NCI-H128 (cell line): ENCODE measurements around the gene MZB1.
"Not testable (repeated sequence)": the region's sequence is repeated elsewhere in the genome, so short reads cannot be mapped to it uniquely, and the experiment has no call there.

Experiments used
- DNase-seq: peaks from one replicate; lab custom pipeline; 2025; ENCODE audit not compliant: unreplicated experiment; lab: John Stamatoyannopoulos, UW

Gene MZB1

DNA sequence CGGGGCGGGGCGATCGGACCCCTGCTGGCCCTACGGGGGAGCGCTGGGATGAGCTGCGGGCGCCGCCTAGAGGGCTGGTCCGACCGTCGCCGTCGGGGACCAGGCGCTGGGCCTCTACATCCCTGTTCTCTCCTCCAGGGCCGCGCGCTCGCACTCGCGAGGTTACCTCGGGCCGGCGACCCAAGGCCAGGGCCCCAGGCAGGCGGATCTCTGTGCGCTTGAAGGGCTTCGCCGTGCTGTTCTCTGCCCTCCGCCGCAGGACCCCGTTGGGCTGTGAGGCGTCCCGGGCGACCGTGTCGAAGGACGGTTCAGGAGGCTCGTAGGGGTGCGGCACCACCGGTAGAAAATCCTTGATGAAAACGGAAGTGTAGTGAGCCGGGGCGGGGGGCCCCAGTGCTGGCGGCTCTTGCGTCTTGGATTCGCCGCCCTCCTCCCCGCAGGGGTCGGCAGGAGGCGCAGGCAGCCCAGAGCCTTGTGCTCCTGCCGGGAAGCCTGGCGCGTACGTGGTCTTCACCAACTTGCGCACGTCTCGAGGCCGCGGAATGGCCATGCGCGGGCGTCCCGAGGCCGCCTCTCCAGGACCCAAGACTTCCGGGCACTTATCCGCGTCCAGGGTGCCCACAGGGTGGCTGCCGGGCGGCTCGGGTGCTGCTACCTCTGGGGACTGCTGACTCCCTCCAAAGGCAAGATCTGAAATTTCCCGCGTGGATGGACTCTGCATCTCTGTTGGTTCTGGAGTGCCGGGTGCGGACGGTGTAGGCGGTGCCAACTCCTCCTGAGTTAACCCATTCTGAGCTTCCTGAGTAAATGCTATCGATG is 3.2 kb upstream of the MZB1 start:
- DNase-seq = no peak

DNA sequence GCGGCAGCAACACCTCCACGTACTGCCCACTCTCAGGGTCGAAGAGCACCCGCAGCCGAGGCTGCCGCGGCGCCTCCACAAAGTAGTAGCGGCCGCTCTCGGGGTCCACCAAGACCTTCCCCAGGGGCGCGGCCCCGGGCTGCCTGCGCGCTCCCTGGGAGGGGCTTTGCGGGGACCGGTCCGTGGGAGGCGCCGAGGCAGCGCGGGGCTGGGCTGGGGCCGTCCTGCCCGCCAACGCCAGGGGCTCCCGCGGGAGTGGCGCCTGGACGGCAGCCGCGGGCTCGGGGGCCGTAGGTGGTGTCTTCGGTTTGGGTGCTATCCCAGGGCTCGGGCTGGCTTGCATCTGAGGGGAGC is 2.6 kb upstream of the MZB1 start:
- no peak for DNase-seq

DNA sequence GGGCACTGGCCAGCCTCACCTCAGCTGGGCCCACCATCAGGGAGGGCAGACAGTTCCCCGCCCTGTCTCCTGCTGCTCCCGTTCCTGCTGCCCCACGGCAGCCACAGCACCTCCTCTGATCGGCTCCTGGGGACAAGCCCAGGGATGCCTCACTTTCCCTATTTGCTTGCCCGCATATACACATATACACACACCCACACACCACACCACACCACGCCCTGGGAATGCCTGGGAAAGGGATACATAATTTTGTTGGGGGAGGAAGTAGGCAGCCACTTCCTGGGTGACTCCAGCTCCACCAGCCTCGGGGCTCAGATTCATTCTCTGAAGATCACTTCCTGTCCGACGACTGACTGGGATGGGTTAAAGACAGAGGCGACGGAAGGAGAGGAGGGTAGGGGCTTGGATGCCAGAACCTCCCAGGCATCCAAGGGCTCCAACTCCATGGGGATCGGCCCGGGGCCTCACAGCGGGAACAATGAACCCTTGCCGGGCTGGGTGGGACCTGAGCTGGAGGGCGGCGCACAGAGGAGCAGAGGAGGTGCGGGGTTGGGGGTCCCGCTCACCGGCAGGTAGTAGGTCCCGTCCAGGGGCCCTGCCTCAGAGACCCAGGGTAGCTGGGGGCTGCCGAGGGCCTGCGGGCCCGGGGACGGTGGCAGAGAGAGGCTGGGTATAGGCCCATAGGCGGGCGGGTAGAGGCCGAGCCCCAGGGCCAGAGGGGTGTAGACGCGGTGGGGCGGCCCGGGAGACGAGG is 2.0 kb upstream of the MZB1 start:
- DNase-seq = no peak

DNA sequence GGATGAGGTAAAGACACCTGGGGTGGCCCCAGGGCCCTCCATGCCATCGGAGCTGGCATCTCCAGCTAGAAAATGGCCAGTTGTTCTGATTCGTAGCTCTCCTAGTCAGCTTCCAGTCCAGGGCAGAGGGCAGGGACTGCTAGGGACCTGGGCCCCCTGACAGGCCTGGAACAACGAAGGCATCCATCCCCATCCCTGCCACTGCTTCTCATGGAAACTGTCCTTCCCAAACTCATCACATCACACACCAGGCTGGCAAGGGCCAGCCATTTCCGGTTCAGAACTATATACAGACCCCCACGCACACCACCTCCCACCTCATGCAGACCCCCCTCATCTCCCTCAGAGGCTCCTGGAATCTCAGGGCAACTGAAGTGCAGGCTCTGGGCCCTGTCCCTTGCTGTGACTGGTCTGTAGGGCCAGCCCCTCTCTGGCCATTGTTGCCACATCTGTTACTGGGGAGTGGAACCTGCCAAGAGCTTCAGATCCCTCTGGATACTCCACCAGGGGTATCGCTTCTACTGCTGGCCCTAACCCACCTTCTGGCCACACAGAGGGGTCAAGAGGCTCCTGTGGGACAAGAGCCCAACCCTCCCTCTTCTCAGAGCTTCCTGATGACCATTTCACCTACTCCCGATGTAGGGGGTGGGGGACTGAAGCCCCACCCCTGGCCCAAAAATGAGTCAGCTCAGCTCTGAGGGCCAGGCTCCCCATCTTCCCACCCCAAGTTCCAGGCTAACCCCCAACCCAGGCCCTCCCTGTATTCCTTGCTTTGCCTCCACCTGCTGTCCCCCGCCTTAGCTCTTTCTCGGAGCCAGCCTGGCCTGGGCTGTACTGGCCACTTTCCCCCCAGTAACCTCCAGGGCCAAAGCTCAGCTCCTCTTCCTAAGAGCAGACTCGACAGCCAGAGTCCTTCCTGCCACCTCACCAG is 1.2 kb upstream of the MZB1 start:
- DNase-seq = no peak

DNA sequence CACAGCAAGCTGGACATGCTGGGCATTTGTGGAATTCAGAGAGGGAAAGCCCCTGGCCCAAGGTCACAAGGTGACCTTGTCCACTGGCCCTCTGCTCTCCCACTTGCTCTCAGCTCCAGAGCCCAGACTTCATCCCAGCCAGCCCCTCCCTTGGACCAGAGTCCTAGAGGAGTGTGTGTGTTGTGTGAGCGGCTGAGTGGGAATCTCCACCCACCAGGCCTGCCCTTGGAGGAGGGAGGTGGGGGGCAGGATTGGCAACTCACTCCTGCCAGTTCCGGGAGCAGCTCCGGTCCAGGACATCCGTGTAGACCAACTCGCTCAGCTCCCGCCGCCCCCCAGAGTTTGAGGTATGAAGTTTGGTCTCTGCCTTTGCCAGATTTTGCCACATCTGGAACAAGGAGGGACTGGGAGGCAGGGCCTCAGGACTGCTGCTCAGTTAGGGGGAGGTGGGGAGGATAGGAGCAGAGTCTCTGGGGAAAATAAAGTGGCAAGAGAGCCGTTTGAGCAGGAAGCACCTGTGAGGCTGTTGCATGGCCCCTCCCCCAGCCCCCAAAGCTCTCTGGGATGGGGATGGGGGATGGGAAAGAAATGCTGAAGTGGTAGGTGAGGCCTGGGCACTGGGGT is 1.4 kb downstream of the MZB1 start:
- DNase-seq = no peak

DNA sequence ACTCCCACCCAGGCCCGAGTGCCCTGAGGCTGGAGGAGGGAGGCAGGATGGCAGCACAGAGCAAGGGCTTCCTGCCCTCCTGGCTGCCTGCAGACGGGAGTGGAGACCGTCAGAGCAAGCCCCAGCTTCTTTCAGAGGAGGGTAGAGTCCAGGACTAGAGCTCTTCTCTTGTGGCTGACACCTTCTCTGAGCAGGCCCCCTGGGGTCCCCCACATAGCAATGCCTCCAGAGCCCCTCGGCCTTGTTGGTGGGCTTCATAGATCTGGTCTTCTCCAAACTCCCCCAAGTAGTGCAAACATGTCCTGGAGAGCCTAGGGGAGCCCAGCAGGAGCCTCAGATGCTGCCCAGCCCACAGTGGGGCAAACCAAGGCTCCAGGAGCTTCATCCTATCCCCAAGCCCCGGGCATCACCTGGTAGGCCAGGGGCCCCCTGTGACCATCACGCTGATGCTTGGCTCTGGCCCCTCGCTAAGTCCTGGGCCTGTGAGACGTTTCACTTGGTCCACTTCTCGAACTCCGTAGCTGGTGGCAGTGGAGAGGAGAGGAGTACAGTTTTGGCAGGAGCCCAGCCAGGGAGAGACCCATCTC is 2.0 kb downstream of the MZB1 start:
- no peak for DNase-seq

DNA sequence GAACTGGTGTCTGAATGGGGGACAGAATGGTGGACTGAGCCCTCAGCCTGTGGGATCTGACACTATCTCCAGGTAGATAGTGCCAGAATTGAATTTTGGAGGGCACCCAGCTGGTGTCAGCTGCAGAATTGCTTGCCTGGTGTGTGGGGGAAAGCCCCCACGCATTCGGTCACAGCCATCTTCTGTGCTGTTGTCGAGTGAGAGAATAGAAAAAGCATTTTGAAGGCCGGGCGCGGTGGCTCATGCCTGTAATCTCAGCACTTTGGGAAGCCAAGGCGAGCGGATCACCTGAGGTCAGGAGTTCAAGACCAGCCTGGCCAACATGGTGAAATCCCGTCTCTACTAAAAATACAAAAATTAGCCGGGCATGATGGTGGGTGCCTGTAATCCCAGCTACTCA is 2.8 kb downstream of the MZB1 start:
- not testable (repeated sequence) for DNase-seq

DNA sequence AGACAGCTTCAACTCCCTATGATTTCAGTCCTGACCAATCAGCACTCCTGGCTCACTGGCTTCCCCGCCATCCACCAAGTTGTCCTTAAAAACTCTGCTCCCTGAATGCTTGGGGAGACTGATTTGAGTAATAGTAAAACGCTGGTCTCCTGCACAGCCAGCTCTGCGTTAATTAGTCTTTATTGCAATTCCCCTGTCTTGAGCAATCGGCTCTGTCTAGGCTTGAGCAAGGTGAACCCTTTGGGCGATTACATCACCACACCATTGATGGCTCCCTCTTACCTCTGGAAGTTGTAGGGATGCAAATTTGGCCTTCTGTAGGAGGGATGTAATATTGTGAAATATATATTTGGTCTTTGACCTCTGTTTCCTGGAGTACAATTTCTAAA is 3.7 kb downstream of the MZB1 start:
- no peak for DNase-seq

DNA sequence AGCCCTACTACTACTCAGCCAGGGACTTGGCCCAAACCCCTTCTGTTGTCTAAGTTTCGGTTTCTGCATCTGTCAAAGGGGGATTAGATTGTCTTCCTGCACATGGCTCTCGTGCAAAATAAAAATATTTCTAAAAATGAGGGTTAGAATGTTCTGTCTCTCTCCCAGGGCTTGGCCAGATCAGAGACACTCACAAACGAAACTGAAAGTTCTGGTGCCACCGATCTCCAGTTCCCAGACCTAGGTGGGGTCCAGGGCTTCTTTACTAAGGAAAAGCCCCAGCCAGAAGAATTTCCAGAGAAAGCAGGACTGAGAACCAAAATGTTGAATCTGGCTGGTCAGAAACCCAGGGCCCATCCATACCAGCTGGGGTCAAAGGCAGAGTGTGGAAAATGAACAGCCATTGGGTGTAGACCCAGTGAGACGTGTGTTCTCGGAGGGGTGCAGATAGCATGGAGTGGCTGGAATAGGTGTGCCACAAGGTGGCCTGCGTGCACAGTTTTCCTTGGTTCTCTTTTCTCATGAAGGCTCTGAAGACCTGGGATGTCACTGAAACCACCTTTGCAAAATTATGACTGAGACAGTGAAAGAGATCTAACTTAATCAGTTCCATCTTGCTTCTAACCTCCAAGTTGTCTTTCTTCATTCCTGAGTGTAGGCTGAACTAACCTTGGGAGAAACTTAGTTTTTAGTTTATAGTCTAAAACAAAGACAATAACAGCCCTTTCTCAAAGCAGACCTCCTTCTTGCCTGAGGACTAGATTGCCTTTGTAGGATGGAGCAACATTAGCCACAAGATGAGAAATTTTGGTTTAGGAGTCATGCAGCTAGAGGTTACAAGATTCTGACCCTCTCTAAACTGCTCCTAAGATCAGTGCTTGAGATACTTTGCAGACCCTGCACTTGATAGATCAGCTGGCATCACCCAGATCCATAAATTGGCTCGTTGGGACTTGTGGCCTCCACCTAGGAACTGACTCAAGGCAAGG is 4.4 kb downstream of the MZB1 start:
- DNase-seq = no peak

DNA sequence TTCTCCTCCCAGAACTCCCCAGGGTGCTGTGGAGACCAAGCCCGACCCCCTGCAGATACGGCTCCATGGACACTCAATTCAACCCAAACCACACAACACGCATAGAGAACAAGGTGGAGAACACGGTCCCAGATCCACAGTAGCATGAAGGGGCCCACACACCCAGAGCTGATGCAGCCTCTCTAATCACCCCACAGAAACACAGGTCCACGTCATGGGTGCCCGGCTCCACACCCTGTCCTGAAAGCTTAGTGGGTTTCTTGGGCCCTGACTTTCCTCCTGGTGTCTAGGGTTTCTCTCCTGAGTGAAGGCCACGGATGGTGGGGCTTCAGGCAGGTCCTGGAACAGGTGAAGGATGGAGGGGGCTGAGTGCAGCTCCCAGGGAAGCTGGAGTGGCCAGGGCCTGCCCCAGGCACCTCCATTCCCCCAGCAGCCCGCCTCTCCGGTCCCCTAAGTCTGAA is 5.1 kb downstream of the MZB1 start:
- DNase-seq = no peak

DNA sequence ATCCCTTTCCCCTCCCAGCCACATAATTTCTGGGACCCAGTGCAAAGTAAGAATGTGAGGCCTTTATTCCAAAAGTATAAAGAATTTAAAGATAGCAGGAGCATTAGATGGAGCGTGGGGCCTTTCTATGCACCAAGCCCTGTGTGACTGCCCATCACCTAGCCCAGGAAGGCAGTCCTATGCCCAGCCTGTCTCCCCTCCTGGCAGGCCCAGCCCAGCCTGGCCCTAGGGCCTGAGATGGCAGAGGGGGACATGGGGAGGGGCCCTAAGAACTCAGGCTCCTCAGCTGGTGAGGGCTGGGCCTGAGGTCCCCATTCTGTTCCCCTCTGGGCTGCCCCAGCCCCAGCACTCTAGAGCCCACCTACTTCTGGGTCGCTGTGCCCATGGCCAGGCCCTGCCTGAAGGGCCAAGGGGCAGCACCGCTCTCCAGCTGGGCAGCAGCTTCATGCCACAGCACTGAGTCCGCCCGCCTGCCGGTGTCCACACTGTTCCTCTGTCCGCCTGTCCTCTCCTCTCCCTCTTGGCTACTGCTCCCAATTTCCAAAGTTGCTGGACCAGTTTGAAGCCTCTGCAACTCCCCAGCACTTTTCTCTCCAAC is 5.6 kb downstream of the MZB1 start:
- no peak for DNase-seq

DNA sequence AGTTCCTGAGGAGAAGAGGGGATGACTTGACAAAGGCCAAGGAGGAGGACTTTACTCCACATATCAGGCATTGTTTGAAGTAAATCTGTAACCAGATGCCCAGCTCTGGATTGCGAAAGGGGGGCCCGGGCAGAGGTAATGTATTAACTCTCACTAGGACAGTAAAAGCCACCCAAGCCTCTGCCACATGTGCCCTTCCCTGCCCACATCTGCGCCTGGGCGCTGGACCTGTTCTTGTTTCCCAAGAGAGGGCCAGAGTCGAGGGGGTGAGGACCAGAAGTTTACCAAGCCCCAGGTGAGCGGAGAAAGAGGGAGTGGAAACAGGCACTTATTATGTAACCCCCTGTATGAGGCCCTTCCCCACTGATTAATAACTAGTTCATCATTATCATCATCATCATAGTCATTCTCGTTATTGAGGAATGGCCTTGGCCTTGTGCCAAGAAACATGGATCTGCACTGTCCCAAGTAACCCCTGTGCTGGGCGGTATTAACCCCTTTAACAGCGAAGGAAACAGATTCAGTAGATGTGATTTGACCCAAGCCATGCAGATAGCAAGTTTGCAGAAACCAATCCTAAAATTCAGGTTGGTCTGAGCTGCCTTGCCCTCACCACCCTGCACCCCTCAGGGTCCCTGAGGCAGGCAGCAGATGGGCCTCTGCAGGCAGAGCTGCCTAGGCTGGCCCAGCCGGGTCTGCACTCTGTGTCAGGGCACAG is 6.3 kb downstream of the MZB1 start, which contains the start of gene SLC23A1:
SLC23A1 (minus strand) TSS at position 23 of the 718 bp plus-strand sequence. CDS start 44 bp downstream, outside the sequence.
- DNase-seq = no peak

DNA sequence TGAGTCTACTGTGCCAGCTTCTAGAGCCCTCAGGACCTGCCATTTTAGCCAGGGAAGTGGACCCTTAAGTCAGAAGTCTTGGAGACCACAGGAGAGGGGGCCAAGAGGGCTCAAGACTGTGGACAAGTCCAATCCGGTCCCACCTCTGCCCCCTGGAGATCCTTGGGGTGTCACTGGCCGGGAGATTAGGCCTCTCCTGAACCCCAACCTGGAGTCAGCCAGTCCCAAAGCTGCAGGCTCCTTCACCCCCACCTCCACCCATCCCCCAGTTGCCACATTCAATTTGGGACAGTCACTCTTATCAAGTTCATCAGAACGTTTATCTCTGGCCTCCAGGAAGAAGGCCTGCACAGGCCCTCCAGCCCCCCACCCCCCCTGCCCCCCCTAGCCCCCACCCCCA is 6.9 kb downstream of the MZB1 start:
- DNase-seq = no peak

DNA sequence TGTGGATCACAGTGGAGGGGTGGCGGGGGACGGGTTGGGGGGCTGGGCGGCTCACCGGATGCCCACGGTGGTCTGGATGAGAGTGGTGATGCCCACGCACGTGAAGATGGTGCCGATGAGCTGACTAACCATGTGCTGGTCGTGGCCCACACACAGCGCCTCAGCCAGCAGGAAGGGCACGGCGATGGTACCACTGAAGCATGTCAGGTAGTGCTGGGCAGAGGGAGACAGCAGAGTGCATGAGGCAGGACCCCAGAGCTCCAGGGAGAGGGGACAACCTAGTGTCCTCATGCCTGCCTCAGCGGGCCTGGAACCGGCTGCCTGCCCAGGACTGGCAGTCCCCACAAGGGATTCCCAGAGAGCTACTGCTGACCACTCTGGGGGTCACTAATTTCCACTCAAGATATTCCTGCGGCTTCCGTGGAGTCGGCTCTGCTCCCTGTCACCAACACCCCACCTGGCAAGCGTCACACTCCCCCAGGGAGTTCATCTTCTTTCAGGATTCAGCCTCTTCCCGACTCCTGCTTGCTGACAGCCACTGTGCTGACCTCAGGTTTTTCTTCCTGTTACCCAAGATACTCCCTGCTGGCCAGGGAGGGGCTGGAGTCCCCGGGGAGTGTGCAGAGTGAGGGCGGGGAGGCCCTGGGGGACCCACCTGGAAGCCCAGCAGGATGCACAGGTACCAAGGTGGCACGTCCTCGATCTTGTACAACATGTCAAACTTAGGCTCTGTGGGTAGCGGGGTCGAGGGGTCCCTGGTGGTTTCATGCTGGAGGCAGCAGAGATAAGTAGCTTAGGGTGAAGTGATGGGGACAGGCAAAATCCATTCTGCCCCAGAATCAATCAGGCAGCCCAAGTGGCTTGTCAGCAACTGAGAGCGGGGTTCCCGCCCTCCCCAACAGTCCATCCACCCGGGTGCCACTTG is 7.6 kb downstream of the MZB1 start:
- DNase-seq = no peak

DNA sequence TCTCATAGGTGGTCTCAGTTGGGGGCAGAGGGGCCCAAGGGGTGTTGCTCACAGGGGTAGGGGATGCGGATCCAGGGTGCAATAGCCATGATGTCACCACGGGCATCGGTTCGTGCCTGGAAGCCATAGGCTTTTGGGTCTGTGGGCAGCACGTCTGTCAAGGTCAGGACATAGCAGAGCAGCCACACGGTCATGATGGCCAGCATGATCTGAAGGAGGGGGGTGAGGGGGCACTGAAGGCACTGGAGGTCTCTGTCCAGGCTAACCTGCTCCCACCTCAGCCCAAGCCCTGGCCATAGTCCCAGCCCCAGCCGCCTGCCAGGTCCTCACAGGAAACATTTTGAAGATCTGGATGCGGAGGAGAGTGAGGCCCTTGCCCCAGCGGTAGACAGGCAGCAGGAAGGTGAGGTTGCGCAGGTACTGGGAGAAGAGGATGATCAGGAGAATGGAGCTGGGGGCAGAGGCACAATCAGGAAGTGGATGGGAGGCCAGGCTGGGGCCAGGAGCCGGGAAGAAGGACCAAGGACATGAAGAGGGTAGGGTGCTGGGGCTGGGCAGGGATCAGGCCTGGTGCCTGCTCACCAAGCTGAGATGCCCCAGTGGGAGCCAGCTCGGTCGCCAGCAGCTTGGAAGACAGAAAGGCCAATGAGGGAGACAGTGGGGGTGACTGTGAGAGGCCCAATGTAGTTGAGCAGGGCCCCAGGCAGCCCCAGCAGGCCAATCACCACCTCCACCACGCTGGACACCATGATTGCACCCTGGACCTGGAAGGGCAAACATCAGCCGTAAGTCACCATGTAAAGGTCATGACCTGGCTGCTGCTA is 9.9 kb downstream of the MZB1 start:
- no peak for DNase-seq

DNA sequence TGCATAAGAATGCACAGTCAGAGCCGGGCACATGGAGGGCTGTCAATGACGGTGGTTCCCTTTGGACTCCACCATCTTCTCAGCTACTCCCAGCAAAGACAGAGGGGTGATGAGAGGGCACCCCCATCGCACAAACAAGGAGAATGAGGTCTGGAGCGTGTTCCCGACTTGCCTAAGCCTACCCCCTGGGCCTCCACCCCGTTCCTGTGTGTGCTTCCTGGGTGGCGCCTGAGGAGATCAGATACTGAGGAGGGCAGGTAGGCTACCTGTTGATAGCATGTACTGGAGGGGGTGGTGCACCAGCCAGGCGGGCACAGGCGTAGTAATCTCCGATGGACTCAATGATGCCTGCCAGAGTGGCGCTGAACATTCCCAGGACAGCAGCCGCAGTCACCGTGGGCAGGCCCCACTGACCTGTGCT is 10.8 kb downstream of the MZB1 start:
- DNase-seq = no peak
